T follicular helper cell (primary cell): Measurements from ENCODE around the gene RSPH6A.
A peak's percentile ranks its signal among the peaks of the same experiment; 100 is the strongest.

Source experiments
- DNase-seq: peaks from one replicate; pipeline ENCODE4 v3.0.0-alpha.2; 2020; ENCODE audit warnings: low read depth

RSPH6A gene

GRCh38 chr19:45825917-45826893 is 11.1 kb upstream of the RSPH6A start:
- DNase-seq, result no peak

DNA sequence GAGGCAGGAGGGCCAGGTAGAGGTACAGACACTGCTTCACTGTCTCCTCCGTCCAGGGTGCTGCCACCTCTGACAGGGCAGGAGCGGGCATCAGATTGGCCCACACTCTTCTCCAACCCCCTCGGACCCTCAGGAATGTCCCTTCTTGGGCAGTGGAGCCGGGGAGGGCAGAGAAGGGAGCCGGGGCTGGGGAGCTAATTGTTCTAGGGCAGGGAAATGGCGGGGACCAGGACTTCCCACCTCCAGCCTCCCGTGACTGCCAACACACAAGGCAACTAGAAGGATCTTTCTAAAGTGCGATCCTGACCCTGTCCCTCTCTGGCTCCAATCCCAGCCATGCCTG is 10.1 kb upstream of the RSPH6A start:
- no peak for DNase-seq

DNA sequence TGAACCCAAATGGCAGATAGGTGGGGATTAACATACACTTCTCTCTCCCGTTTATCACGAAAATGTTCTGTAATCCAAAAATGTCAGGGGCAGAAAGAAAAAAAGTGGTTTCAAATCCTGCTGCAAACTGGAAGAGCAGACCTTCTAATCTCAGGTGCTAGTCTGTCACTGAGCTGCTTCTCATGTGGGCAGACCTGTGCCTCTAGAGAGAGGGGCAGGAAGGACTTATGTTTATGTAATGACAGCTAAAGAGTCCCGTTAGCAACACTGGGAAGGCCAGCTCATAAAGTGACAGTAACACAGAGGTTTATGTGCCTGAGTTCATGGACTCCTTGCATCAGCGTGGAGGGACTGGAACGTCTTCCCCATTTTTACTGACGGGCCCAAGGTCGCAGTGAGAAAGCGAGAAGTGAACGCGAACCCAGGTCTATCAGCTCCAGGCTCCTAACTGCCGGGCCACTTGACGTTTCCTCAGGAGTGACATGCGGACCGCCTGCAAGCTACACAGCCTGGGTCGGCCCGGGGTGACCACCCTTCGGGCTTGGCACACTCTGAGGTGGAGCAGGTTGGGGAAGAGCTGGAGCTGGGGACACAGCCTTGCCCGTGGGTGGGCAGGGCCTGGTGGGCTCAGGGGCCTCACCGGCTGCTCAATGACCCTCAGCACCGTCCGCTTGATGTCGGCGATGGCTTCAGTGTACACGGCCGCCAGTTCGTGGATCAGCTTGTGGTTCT is 9.6 kb upstream of the RSPH6A start:
- DNase-seq, result no peak

- DNase-seq, result no peak
Observed at GRCh38 chr19:45824041-45824471, 8.9 kb upstream of the RSPH6A start.

DNA sequence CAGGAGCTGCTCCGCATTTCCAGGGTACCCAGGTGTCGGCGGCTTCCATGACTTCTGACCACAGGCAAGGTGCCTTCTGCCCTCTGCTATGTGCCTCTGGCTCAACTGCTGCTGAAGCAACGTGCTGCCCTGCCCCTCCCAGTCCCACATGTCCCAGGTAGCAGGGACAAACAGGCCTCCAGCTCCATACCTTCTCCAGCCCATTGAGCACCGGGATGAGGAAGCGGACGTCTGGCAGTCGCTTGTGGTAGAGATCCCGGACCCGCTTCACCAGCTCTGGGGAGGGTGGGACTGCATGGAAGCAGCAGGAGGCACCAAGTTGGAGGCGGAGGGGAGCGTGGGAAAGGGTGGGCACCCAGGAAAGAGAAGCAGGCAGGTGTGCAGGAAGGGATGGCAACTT is 8.1 kb upstream of the RSPH6A start:
- no peak for DNase-seq

GRCh38 chr19:45822716-45823115 is 7.6 kb upstream of the RSPH6A start:
- no peak for DNase-seq

DNA sequence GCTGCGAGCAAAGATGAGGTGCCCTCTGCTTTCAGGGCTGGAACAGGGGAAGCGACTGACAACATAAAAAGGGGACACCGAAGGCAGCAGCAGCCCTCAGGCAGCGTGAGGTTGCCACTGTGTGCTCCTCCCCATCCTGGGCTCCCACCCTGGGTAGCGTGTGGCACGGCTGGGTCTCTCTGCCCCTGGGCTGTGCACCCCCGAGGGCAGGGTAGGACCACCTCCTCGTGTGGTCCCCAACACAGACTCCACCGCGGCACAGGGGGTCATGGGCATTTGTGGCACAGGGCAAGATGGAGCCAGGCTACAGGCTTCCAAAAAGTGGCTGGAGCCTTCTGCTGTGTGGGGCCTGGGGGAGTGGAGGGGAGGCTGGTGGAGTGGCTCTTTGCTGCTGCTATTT is 6.5 kb upstream of the RSPH6A start:
- no peak for DNase-seq

- no peak for DNase-seq
Observed at GRCh38 chr19:45821103-45821521, 6.0 kb upstream of the RSPH6A start.

GRCh38 chr19:45820413-45821102 is 5.5 kb upstream of the RSPH6A start:
- DNase-seq, result no peak

GRCh38 chr19:45819769-45820168 is 4.7 kb upstream of the RSPH6A start:
- no peak for DNase-seq

- DNase-seq, result no peak
Observed at GRCh38 chr19:45817725-45818301, 2.7 kb upstream of the RSPH6A start.

- DNase-seq, result peak; percentile 94
Observed at GRCh38 chr19:45817010-45817724, 2.1 kb upstream of the RSPH6A start.

- no peak for DNase-seq
Observed at GRCh38 chr19:45816236-45817009, 1.3 kb upstream of the RSPH6A start.

DNA sequence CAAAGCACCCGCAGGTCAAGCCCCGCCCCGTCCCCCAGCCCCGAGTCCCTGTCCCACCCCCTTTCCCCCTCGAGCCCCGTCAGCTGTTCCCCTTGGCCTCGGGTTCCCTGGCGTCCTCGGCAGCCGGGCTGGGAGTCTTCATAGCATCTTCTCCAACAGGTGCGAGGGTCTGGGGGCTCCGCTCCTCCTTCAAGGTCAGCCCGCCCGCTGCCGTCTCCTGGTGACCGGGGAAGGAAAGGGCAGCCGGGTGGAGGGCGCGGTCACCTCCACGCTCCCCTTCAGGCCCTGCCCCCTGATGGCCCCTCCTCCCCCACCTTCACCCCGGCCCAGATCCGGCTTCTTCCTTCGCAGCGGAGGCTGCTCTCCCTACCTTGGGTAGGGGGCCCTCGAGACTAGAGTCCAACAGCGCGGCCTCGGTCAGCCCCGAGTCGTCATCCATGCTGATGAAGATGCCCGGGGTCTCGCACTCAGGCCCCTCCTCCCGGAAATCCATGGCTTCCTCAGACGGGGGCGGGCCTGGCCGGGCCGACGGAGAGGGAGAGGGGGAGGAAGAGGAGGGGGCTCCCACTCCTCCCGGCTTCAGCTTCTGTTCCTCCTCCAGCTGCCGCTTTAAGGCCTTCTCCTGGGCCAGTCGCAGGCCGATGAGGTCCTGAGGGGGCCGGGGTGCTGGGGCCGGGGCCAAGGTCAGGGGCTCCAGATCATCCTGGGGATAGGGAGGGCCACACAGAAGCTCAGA is 541 bp upstream of the RSPH6A start:
- no peak for DNase-seq

GRCh38 chr19:45814166-45814780 is 835 bp downstream of the RSPH6A start:
- DNase-seq, result no peak

DNA sequence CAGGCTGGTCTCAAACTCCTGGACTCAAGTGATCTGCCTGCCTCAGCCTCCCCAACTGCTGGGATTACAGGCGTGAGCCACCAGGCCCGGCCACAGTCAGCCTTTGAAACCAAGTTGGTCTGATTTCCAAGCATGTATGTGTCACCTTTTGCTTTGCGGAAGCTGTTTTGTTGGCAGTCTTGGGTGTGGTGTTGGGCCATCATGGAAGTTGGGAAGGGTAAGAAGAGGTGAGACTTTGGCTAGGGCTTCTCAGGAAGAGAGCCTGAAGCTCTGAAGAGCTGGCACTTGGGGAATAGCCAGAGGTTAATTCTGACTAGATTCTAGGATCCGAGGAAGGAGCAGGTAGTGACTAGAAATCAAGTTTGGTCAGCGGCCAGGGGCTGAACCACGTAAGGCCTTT is 2.8 kb downstream of the RSPH6A start:
- no peak for DNase-seq

- DNase-seq, result no peak
Observed at GRCh38 chr19:45809643-45810159, 5.4 kb downstream of the RSPH6A start.

DNA sequence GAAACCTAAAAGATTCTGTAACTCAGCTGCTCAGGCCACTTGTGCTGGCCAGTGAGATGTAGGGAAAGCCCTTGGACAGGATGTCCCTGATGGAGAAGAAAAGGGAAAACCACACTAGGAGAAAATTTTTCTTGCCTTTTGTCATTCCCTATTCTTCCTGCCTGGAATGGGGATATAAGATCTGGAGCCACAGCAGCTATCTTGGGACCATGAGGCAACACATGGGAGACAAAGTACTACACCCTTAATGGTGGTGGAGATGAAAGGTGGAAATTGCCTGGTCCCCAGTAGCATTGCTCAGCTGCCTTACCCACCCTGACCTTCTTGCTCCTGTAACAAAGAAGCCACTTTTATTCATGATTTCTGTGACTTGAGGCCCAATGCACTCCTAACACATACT is 9.4 kb downstream of the RSPH6A start:
- no peak for DNase-seq

GRCh38 chr19:45804959-45805230 is 10.2 kb downstream of the RSPH6A start:
- no peak for DNase-seq
